ENCODE results near the gene DHODH.

The DHODH gene

GRCh38 chr16:72013888-72014581 is 5.5 kb downstream of the DHODH start:
- DNase-seq (ENCODE audit: low spot score): no peak

GRCh38 chr16:72014675-72015074 is 6.1 kb downstream of the DHODH start:
- no peak for DNase-seq (ENCODE audit: low spot score)

GRCh38 chr16:72015124-72015523 is 6.6 kb downstream of the DHODH start:
- DNase-seq (ENCODE audit: low spot score): no peak

GRCh38 chr16:72018470-72018869 is 9.9 kb downstream of the DHODH start:
- no peak for DNase-seq (ENCODE audit: low spot score)

- DNase-seq (ENCODE audit: low spot score): no peak
These were observed 12.5 kb downstream of the DHODH start for GRCh38 chr16:72021043-72021442.

GRCh38 chr16:72022127-72022526 is 13.6 kb downstream of the DHODH start:
- DNase-seq (ENCODE audit: low spot score): no peak

- DNase-seq (ENCODE audit: low spot score): no peak
These were observed 15.4 kb downstream of the DHODH start for GRCh38 chr16:72023962-72024361.

GRCh38 chr16:72024862-72025382 is 16.4 kb downstream of the DHODH start:
- no peak for DNase-seq (ENCODE audit: low spot score)

- no peak for DNase-seq (ENCODE audit: low spot score)
These were observed 17.0 kb downstream of the DHODH start for GRCh38 chr16:72025404-72026114.

- DNase-seq (ENCODE audit: low spot score): no peak
These were observed 19.3 kb downstream of the DHODH start for GRCh38 chr16:72027669-72028378.

GRCh38 chr16:72029567-72030271 is 21.2 kb downstream of the DHODH start:
- no peak for DNase-seq (ENCODE audit: low spot score)

GRCh38 chr16:72033437-72033836 is 24.9 kb downstream of the DHODH start:
- no peak for DNase-seq (ENCODE audit: low spot score)

GRCh38 chr16:72036098-72036497 is 27.6 kb downstream of the DHODH start:
- no peak for DNase-seq (ENCODE audit: low spot score)

- DNase-seq (ENCODE audit: low spot score): no peak
These were observed 33.7 kb downstream of the DHODH start for GRCh38 chr16:72042157-72042660.

- no peak for DNase-seq (ENCODE audit: low spot score)
These were observed 34.5 kb downstream of the DHODH start for GRCh38 chr16:72043058-72043457.

GRCh38 chr16:72043539-72043938 is 35.0 kb downstream of the DHODH start:
- DNase-seq (ENCODE audit: low spot score): no peak

- no peak for DNase-seq (ENCODE audit: low spot score)
These were observed 35.8 kb downstream of the DHODH start for GRCh38 chr16:72044296-72044695.

- DNase-seq (ENCODE audit: low spot score): no peak
These were observed 36.3 kb downstream of the DHODH start for GRCh38 chr16:72044825-72045359.

GRCh38 chr16:72049110-72049509 is 40.6 kb downstream of the DHODH start:
- DNase-seq (ENCODE audit: low spot score): no peak

- no peak for DNase-seq (ENCODE audit: low spot score)
These were observed 42.4 kb downstream of the DHODH start for GRCh38 chr16:72050769-72051464.

- no peak for DNase-seq (ENCODE audit: low spot score)
These were observed 43.3 kb downstream of the DHODH start for GRCh38 chr16:72051818-72052217.

All from CD4-positive, alpha-beta T cell treated with Interleukin-15 for 4 hours (primary cell).